ENCODE measurements around the gene RNF32.
"Not testable (repeated sequence)": the region's sequence is repeated elsewhere in the genome, so short reads cannot be mapped to it uniquely, and the experiment has no call there.

The RNF32 gene

GRCh38 chr7:156634117-156634516 is 6.5 kb upstream of the RNF32 start:
- TF ChIP-seq, protein P1, sequence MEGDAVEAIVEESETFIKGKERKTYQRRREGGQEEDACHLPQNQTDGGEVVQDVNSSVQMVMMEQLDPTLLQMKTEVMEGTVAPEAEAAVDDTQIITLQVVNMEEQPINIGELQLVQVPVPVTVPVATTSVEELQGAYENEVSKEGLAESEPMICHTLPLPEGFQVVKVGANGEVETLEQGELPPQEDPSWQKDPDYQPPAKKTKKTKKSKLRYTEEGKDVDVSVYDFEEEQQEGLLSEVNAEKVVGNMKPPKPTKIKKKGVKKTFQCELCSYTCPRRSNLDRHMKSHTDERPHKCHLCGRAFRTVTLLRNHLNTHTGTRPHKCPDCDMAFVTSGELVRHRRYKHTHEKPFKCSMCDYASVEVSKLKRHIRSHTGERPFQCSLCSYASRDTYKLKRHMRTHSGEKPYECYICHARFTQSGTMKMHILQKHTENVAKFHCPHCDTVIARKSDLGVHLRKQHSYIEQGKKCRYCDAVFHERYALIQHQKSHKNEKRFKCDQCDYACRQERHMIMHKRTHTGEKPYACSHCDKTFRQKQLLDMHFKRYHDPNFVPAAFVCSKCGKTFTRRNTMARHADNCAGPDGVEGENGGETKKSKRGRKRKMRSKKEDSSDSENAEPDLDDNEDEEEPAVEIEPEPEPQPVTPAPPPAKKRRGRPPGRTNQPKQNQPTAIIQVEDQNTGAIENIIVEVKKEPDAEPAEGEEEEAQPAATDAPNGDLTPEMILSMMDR (conservative IDR thresholded peaks at IDR 0.05; ENCODE audit: low read depth, low read length) = no peak
- DNase-seq (ENCODE audit: low read depth) = no peak
- no peak overlapping the region for H3K4me3 ChIP-seq (ENCODE audit: low read length)

- TF ChIP-seq, protein P1 (conservative IDR thresholded peaks at IDR 0.05; ENCODE audit: low read depth, low read length) = no peak
- no peak for DNase-seq (ENCODE audit: low read depth)
- H3K4me3 ChIP-seq (ENCODE audit: low read length) = no peak overlapping the region
These were observed 4.8 kb upstream of the RNF32 start for GRCh38 chr7:156635529-156636385.

GRCh38 chr7:156637093-156637492 is 3.5 kb upstream of the RNF32 start:
- DNase-seq (ENCODE audit: low read depth); H3K4me3 ChIP-seq (ENCODE audit: low read length): not testable (repeated sequence)

DNA sequence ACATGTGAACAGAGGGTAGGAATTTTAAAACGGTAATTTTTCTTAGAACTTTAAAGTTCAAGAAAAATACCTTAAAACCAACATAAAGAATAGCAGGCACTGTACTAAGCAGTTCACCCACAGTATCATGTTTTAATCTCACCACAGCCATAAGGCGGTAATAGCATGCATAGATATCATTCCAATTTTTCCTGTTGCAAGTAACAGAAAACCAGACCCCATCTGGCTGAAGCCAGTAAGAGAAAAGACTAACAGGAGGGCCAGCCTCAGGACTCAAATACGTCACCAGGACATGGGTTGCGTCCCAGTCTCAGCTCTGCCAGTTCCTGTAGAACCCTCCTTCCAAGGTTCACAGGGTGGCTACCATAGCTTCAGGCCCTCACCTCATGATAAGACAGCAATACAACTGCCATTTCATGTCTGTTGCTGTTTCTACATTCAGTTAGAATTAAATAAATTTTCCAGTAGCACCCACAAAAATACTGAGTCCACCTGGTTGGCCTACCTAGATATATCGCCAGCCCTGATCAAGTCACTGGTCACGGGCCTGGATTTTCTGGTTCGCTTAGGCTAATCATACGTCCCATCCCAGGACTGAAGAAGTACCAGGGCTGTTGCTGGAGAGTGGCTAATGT is 2.0 kb upstream of the RNF32 start:
- no peak for DNase-seq (ENCODE audit: low read depth)
- no peak overlapping the region for H3K4me3 ChIP-seq (ENCODE audit: low read length)
- TF ChIP-seq, protein P1 (conservative IDR thresholded peaks at IDR 0.05; ENCODE audit: low read depth, low read length) = no peak

- TF ChIP-seq, protein P1 (conservative IDR thresholded peaks at IDR 0.05; ENCODE audit: low read depth, low read length) = no peak
- no peak for DNase-seq (ENCODE audit: low read depth)
- peak overlapping the region; percentile 82 for H3K4me3 ChIP-seq (ENCODE audit: low read length)
These were observed 933 bp upstream of the RNF32 start for GRCh38 chr7:156639426-156640256.

- H3K4me3 ChIP-seq (ENCODE audit: low read length) = peak overlapping the region; percentile 82
- DNase-seq (ENCODE audit: low read depth) = no peak
- TF ChIP-seq, protein P1 (conservative IDR thresholded peaks at IDR 0.05; ENCODE audit: low read depth, low read length) = no peak
These were observed 443 bp downstream of the RNF32 start for GRCh38 chr7:156640949-156641485.

Measured in retinal pigment epithelial cell (primary cell).